CD4-positive, alpha-beta T cell (primary cell): ENCODE measurements around the gene LEPR. TPM values are rescaled to one million over a fixed set of nuclear protein-coding genes. Genes with fewer than 3 reads are reported as not detected.

Experiments
- ATAC-seq: fragments of 200-7000 bp; cut with Tn5 transposase; one replicate; pipeline ENCODE4 v1.10.0; 2022; ENCODE audit warnings: mild to moderate bottlenecking; ENCODE audit not compliant: poor library complexity
- CTCF ChIA-PET: fragments of 350-600 bp; sonication (Branson Sonifier 250); formaldehyde crosslinking; loops from one replicate; lab custom pipeline; 2021; ENCODE audit warnings: antibody characterized with exemption, inconsistent platforms; lab: Charles Lee
- POLR2A ChIA-PET: fragments of 350-600 bp; sonication (Branson Sonifier 250); formaldehyde crosslinking; loops from one replicate; lab custom pipeline; 2021; ENCODE audit warnings: antibody characterized with exemption, inconsistent platforms; lab: Charles Lee
- DNase-seq, 14 experiments: peaks; one replicate each; pipeline ENCODE4 v3.0.0-alpha.2; 2013 to 2020; ENCODE audit warnings: mixed read lengths in 2 of 14
- H3K27ac ChIP-seq, 2 donors: one replicate each; pipeline versions ENCODE4 v1.5.1 to v1.7.0; 2013; ENCODE audit warnings: low read length in 2 of 2, low read depth in 1 of 2, mild to moderate bottlenecking in 1 of 2
- H3K27me3 ChIP-seq, 2 experiments: 1 replicate in 1 of 2; 2 replicates in 1 of 2; pipeline versions ENCODE4 v1.6.1 to v1.7.0; 2013; ENCODE audit warnings: low read length in 2 of 2, control low read depth in 1 of 2, mild to moderate bottlenecking in 1 of 2, moderate library complexity in 1 of 2; ENCODE audit not compliant: insufficient read depth in 2 of 2, control insufficient read depth in 1 of 2
- H3K36me3 ChIP-seq: one replicate; pipeline ENCODE4 v1.6.1; 2013; ENCODE audit warnings: low read length, control low read depth; ENCODE audit not compliant: insufficient read depth
- H3K4me1 ChIP-seq: one replicate; pipeline ENCODE4 v1.6.1; 2013; ENCODE audit warnings: low read length, control low read depth; ENCODE audit not compliant: insufficient read depth
- H3K4me3 ChIP-seq: one replicate; pipeline ENCODE4 v1.5.1; 2013; ENCODE audit warnings: mild to moderate bottlenecking, low read length, moderate library complexity
- H3K9me3 ChIP-seq, 2 experiments: 1 replicate in 1 of 2; 2 replicates in 1 of 2; pipeline versions ENCODE4 v1.6.1 to v1.7.0; 2013; ENCODE audit warnings: low read length in 2 of 2, mild to moderate bottlenecking in 2 of 2, control low read depth in 1 of 2, moderate library complexity in 1 of 2; ENCODE audit not compliant: control insufficient read depth in 1 of 2, insufficient read depth in 1 of 2
- H3K27ac Mint-ChIP-seq: one replicate; pipeline ENCODE4 v1.8.0; 2020; ENCODE audit warnings: mixed read lengths
- H3K27me3 Mint-ChIP-seq: one replicate; pipeline ENCODE4 v1.8.0; 2021; ENCODE audit warnings: mixed read lengths
- H3K36me3 Mint-ChIP-seq: one replicate; pipeline ENCODE4 v1.8.0; 2021; ENCODE audit warnings: low read depth, mixed read lengths
- H3K4me1 Mint-ChIP-seq: one replicate; pipeline ENCODE4 v1.8.0; 2021; ENCODE audit warnings: low read depth, mixed read lengths
- H3K4me3 Mint-ChIP-seq: one replicate; pipeline ENCODE4 v1.8.0; 2020; ENCODE audit warnings: mild to moderate bottlenecking, mixed read lengths
- H3K9me3 Mint-ChIP-seq: one replicate; pipeline ENCODE4 v1.8.0; 2020; ENCODE audit warnings: mixed read lengths
- intact Hi-C, 2 experiments: fragments of 100-400 bp; cut with DNase I in 1 of 2; cut with micrococcal nuclease in 1 of 2; formaldehyde crosslinking; loops; one replicate each; pipeline versions ENCODE4 v1.15.1 to v1.9.0; 2023 to 2025; cut with DNase I, micrococcal nuclease
- total RNA-seq, 174 experiments: library from RNA in 2 of 174; stranded (reverse) in 2 of 174; gene quantifications; one replicate each; pipeline ENCODE4 v1.2.3 and lab custom pipeline; 2021 to 2026
- TF ChIP-seq, protein P1 (sequence below): fragments of 200-600 bp; IDR thresholded peaks from one replicate; pipeline ENCODE4 v1.8.0; 2022; ENCODE audit warnings: antibody characterized with exemption, mild to moderate bottlenecking

The LEPR gene
- total RNA-seq, 2 experiments from 2014 or later: 0.58 to 0.59 TPM

DNA sequence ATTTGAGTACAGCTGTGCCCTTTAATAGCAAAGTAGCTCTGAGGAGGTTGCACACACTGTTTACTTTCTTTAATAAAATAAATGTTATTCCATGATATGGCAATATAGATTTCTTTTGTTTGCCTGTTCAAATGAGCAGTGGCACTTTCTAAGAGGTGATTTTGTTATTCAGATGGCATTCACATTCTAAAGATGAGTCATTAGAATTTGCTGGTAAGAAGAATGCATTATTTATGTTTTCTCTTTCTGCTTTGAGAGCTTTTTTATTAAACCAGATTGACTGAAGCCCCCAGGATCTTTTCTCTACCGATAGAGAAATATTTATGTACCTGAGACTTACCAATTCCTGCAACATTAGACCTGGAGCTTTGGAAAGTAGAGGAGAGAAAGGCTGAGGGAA, 11.2 kb upstream of the LEPR start:
- no peak overlapping the region for H3K4me3 ChIP-seq
- no peaks in the 10 kb centered on the region for H3K27me3 ChIP-seq
- no peaks in the 10 kb centered on the region for H3K4me1 ChIP-seq
- H3K27ac Mint-ChIP-seq: no peak overlapping the region
- peaks cover 19% of the 10 kb centered on the region for H3K27me3 Mint-ChIP-seq
- no peak overlapping the region for H3K4me3 Mint-ChIP-seq
- H3K9me3 Mint-ChIP-seq: no peaks in the 10 kb centered on the region
- no peaks in the 10 kb centered on the region for H3K4me1 Mint-ChIP-seq
- intact Hi-C loops: no loop called here
- ChIA-PET POLR2A (no interaction called here), CTCF (no interaction called here)
- DNase-seq (no peak), ATAC-seq (no peak)
- H3K36me3 Mint-ChIP-seq: peaks cover 4% of the 10 kb centered on the region
- TF ChIP-seq, protein P1, sequence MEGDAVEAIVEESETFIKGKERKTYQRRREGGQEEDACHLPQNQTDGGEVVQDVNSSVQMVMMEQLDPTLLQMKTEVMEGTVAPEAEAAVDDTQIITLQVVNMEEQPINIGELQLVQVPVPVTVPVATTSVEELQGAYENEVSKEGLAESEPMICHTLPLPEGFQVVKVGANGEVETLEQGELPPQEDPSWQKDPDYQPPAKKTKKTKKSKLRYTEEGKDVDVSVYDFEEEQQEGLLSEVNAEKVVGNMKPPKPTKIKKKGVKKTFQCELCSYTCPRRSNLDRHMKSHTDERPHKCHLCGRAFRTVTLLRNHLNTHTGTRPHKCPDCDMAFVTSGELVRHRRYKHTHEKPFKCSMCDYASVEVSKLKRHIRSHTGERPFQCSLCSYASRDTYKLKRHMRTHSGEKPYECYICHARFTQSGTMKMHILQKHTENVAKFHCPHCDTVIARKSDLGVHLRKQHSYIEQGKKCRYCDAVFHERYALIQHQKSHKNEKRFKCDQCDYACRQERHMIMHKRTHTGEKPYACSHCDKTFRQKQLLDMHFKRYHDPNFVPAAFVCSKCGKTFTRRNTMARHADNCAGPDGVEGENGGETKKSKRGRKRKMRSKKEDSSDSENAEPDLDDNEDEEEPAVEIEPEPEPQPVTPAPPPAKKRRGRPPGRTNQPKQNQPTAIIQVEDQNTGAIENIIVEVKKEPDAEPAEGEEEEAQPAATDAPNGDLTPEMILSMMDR: no peak
- no peak overlapping the region for H3K27ac ChIP-seq
- H3K36me3 ChIP-seq: no peaks in the 10 kb centered on the region
- no peaks in the 10 kb centered on the region for H3K9me3 ChIP-seq

DNA sequence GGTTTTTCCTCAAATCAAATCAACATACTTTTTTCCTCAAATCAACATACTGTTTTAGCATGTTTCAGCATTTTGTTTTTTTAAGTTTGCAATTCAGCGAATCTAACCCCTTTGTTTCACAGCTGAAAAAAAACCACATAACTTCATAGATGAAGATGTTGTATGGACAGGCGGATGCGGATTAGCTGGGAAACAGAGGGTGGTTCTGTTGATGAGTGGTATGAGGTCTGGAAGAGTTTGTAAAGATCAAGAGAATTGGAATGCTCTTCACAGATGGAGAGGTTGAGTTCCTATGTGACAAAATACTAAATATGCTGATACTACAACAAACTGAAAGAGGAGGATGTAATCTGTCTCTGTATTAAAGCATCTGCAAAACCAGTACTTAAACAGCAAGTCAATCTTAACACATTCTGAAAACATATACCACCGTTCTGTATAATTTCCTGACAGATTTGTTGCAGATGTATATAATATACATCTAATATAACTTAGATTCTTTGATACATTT, 10.6 kb upstream of the LEPR start:
- H3K27ac Mint-ChIP-seq: no peak overlapping the region
- ChIA-PET POLR2A (no interaction called here), CTCF (no interaction called here)
- ATAC-seq (no peak), DNase-seq (no peak)
- Histone ChIP-seq H3K9me3 (no peaks in the 10 kb centered on the region), H3K4me3 (no peak overlapping the region), H3K27ac (no peak overlapping the region), H3K27me3 (no peaks in the 10 kb centered on the region), H3K36me3 (no peaks in the 10 kb centered on the region), H3K4me1 (no peaks in the 10 kb centered on the region)
- peaks cover 4% of the 10 kb centered on the region for H3K36me3 Mint-ChIP-seq
- H3K9me3 Mint-ChIP-seq: no peaks in the 10 kb centered on the region
- H3K4me3 Mint-ChIP-seq: no peak overlapping the region
- no peaks in the 10 kb centered on the region for H3K4me1 Mint-ChIP-seq
- TF ChIP-seq, protein P1: no peak
- intact Hi-C loops: loop anchor here in 1 of 2 experiments (10.0 kb wide), 1 partner anchor 835 kb away; no protein-coding TSS in a partner anchor
- H3K27me3 Mint-ChIP-seq: peaks cover 19% of the 10 kb centered on the region

DNA sequence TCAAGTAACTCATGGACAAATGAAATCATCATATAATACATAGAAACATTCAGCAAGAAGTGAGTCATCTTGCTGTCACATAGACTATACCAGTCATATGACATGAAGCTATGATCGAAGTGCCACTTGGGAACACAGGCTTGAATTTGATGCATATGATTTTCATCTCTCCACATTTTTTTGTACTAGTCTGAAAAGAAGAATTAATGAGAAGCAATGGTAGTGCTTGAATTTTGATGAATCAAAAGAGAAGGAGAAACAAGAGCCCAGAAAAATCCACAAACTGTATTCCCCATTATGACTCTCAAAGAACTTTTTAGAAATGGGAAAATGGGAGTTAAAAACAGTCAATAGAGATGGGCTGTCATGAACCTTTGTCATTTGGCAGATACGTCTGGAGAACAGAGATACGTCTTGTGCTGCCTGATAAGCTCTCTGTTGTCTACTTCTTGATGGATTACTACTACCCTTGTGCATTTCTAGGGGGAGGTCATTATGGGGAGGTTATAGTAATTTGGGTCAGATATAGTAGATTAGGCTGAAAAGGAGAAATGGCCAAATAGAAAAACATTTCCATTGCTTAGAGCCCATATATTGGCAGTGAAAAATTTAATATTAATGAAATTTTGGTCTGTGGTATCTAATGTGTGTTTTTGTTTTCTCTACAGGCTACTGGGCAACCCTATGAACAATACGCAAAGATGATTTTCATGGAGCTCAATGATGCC, 8.0 kb upstream of the LEPR start:
- Histone ChIP-seq H3K27me3 (no peaks in the 10 kb centered on the region), H3K4me3 (no peak overlapping the region), H3K36me3 (no peaks in the 10 kb centered on the region), H3K27ac (no peak overlapping the region), H3K4me1 (no peaks in the 10 kb centered on the region), H3K9me3 (no peaks in the 10 kb centered on the region)
- TF ChIP-seq, protein P1: no peak
- Mint-ChIP-seq H3K36me3 (peaks cover 4% of the 10 kb centered on the region), H3K4me3 (no peak overlapping the region), H3K27me3 (peaks cover 19% of the 10 kb centered on the region), H3K27ac (no peak overlapping the region), H3K9me3 (no peaks in the 10 kb centered on the region), H3K4me1 (no peaks in the 10 kb centered on the region)
- ATAC-seq (no peak), DNase-seq (no peak)
- POLR2A ChIA-PET: no interaction called here
- CTCF ChIA-PET: interaction anchor here (0.9 kb wide), 1 partner anchor 9 kb away, joined by 3 read pairs; no protein-coding TSS in a partner anchor
- intact Hi-C loops: loop anchor here in 1 of 2 experiments (10.0 kb wide), 1 partner anchor 832 kb away; no protein-coding TSS in a partner anchor
